ES-I3 (cell line): ENCODE results near the gene DPF3.

Source experiments
- H3K36me3 ChIP-seq: 2 replicates; pipeline ENCODE4 v1.6.1; 2013; ENCODE audit warnings: mild to moderate bottlenecking, low read length, control low read depth, moderate library complexity; ENCODE audit not compliant: insufficient read depth
- H3K4me1 ChIP-seq: 2 replicates; pipeline ENCODE4 v1.6.1; 2013; ENCODE audit warnings: mild to moderate bottlenecking, control low read depth, low read length; ENCODE audit not compliant: insufficient read depth
- H3K9ac ChIP-seq: 2 replicates; pipeline ENCODE4 v1.6.1; 2013; ENCODE audit warnings: low read depth, mild to moderate bottlenecking, low read length, moderate library complexity
- H3K9me3 ChIP-seq: 2 replicates; pipeline ENCODE4 v1.6.1; 2013; ENCODE audit warnings: mild to moderate bottlenecking, low read length, moderate library complexity; ENCODE audit not compliant: control insufficient read depth, insufficient read depth

The DPF3 gene

GRCh38 chr14:72800848-72801370, 93.0 kb downstream of the DPF3 start:
- Histone ChIP-seq H3K4me1 (peaks cover 24% of the 10 kb centered on the region), H3K9ac (no peak overlapping the region), H3K36me3 (no peaks in the 10 kb centered on the region), H3K9me3 (no peaks in the 10 kb centered on the region)

- H3K9ac ChIP-seq = no peak overlapping the region
- peaks cover 24% of the 10 kb centered on the region for H3K4me1 ChIP-seq
- no peaks in the 10 kb centered on the region for H3K36me3 ChIP-seq
- no peaks in the 10 kb centered on the region for H3K9me3 ChIP-seq
These were observed 93.6 kb downstream of the DPF3 start for GRCh38 chr14:72800296-72800695.

DNA sequence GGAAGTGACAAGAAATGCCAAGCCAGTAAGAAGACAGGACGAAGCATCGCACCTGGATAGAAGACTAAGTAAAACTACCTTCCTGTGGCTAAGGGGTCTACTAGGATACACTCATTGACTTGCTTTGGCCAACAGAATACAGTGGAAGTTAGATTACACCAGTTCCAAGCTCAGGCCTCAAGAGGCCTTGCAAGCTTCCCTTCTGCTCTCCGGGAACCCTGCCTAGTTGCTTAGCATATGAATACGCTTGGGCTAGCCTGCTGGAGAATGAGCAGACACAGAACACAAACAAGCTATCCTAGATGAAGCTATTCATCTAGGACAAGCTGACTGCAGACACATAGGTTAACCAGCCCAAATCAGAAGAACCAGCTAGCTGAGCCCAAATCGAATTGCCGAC, 97.0 kb downstream of the DPF3 start:
- H3K36me3 ChIP-seq = no peaks in the 10 kb centered on the region
- H3K4me1 ChIP-seq = peaks cover 14% of the 10 kb centered on the region
- no peaks in the 10 kb centered on the region for H3K9me3 ChIP-seq

DNA sequence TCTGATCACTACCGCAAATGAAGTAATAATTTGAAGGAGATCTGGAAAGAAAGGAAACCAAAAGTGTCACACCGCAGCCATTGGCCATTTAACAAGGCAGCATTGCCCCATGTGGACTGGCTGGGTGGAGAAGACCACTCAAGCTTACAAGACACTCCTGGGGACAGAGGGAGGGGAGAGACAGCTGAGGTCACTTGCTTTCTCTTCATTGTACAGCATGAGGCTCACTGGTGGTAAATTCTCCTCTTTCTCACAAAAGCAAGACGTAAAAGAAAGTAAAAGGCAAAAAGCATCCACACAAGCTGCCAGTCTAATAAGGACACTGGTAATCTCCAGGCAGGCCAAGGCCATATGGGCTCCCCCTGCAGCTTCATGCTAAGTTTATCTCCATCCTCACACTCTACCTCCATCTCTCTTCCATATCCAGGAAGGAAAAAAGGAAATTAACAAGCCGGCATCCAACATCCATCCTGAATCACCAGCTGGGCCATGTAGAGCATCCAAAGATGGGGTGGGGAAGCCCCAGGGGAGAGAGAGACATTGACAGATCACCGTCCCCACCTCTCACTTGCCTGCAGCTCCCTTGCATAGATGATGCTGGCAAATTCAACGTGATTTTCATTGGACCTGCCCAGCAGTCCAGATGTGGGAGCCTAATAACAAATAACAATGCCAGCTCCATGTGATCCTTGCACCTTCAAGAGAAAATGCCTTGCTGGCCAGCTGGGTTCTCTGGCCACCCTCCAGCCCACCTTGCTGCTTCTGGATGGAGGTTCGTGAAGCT, 100.6 kb downstream of the DPF3 start:
- H3K9ac ChIP-seq = no peak overlapping the region
- H3K9me3 ChIP-seq = no peaks in the 10 kb centered on the region
- H3K36me3 ChIP-seq = no peaks in the 10 kb centered on the region
- peaks cover 18% of the 10 kb centered on the region for H3K4me1 ChIP-seq

More for the DNA sequence above, 97.0 kb downstream of the DPF3 start:
- no peak overlapping the region for H3K9ac ChIP-seq

DNA sequence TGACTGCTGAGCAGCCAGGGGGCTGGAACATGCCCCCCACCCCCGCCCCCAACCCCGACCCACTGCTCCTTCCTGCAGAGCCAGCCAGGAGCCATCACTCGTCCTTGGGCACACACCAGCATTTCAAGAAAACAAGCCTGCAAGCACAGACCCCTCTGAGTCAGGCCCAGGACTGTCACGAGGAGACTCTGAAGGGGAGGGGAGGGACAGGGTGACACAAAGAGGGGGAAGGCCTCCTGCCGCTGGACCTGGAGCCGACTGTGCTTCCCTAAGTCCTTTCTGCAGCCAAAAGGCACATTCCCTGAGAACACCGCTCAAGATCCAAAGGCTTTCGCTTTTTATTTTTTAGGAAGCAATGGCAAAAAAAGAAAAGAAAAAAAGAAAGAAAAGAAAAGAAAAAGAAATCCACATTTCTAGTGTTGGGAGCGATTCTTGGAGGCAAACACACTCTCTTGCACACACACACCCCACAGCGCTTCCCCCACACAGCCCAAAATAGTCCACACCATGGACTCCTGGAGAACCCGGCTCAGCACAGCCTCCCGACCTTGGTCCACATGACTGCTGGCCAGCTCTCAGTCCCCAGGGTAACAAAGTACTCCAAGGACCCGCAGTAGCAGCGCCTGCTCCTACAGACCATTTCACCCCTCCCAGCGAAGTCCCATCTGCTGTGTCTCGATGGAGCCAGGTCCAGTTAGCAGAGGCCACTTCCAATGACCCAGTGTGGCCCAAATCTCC, 101.7 kb downstream of the DPF3 start:
- H3K4me1 ChIP-seq = peaks cover 13% of the 10 kb centered on the region
- no peak overlapping the region for H3K9ac ChIP-seq

GRCh38 chr14:72790887-72791566, 102.9 kb downstream of the DPF3 start:
- Histone ChIP-seq H3K4me1 (peaks cover 4% of the 10 kb centered on the region; the same call in 1 of the 2 replicates), H3K9me3 (no peaks in the 10 kb centered on the region), H3K9ac (no peak overlapping the region), H3K36me3 (no peaks in the 10 kb centered on the region)

More for the DNA sequence above, 101.7 kb downstream of the DPF3 start:
- Histone ChIP-seq H3K9me3 (no peaks in the 10 kb centered on the region), H3K36me3 (no peaks in the 10 kb centered on the region)

GRCh38 chr14:72788972-72789728, 104.8 kb downstream of the DPF3 start:
- Histone ChIP-seq H3K36me3 (no peaks in the 10 kb centered on the region), H3K9ac (no peak overlapping the region)

GRCh38 chr14:72788255-72788654, 105.6 kb downstream of the DPF3 start:
- peaks cover 4% of the 10 kb centered on the region; the same call in 1 of the 2 replicates for H3K4me1 ChIP-seq
- no peaks in the 10 kb centered on the region for H3K36me3 ChIP-seq
- no peak overlapping the region for H3K9ac ChIP-seq
- H3K9me3 ChIP-seq = no peaks in the 10 kb centered on the region

More at GRCh38 chr14:72788972-72789728, 104.8 kb downstream of the DPF3 start:
- Histone ChIP-seq H3K4me1 (peaks cover 4% of the 10 kb centered on the region; the same call in 1 of the 2 replicates), H3K9me3 (no peaks in the 10 kb centered on the region)

- Histone ChIP-seq H3K9ac (no peak overlapping the region), H3K36me3 (no peaks in the 10 kb centered on the region), H3K9me3 (no peaks in the 10 kb centered on the region), H3K4me1 (peaks cover 4% of the 10 kb centered on the region; the same call in 1 of the 2 replicates)
These were observed 106.1 kb downstream of the DPF3 start for GRCh38 chr14:72787841-72788240.

DNA sequence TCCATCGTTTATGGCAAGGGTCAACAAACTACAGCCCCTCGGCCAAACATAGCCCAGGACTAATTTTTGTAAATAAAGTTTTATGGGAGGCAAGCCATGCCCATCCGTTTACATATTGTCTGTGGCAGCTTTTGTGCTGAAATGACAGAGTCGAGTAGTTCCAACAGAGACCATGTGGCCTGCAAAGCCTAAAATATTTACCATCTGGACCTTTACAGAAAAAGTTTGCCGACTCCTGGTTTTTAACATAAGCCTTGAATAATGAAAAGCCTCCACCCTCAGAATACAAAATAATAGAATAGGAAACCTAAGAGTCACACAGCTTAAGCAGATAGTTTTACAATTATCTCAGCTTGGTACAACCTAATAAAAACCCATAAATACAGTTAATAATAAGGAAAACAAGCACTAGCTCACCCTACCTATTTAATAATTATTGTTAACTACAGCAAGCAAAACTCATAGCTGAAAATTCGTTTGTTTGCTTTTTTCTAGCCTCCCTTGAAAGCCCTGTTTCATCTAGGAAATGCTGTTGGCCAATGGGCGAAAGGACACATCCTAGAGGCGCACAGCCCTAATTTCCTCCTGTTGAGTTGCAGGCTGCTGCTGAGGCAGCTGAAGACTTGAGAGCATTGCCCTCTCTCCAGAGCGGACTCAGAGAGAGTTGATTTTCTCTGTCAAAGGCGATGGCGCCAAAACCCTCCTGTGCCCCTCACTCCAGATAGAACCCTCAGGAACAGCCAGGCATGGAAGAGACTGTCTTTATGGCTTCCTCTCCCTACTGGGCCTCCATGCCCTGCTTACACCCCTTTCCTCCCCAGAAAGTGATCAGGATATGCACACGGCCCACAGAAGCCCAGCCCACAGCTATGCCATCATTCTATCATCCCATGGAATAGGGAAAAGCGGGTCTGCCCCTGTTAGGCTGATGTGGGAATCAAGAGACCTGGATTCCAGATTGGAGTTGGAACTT, 107.2 kb downstream of the DPF3 start:
- H3K9me3 ChIP-seq = no peaks in the 10 kb centered on the region
- no peak overlapping the region for H3K9ac ChIP-seq
- peaks cover 5% of the 10 kb centered on the region; the same call in 1 of the 2 replicates for H3K4me1 ChIP-seq
- no peaks in the 10 kb centered on the region for H3K36me3 ChIP-seq

DNA sequence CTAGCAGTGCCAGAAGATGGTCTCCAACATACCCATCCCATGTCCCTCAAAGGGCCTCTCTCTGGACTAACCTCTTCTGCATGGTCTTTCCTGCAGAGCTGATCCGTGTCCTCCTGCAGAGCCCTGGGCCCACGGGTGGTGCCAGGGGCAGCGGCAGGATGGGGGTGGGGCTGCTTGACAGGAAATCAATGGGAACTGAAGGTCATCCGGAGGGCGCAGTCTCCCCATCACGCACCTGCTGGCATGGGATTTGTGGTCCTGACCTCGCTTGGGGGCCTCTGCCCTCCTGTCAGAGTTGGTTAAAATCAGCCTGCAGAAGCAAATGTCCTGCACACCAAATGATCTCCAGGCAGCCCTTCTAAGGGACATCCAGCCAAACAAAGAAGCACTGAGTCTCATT, 110.2 kb downstream of the DPF3 start:
- no peaks in the 10 kb centered on the region for H3K9me3 ChIP-seq
- H3K36me3 ChIP-seq = no peaks in the 10 kb centered on the region
- 0 out of 2 replicates have a peak, but pooled peaks cover 4% of the 10 kb centered on the region for H3K4me1 ChIP-seq
- no peak overlapping the region for H3K9ac ChIP-seq

DNA sequence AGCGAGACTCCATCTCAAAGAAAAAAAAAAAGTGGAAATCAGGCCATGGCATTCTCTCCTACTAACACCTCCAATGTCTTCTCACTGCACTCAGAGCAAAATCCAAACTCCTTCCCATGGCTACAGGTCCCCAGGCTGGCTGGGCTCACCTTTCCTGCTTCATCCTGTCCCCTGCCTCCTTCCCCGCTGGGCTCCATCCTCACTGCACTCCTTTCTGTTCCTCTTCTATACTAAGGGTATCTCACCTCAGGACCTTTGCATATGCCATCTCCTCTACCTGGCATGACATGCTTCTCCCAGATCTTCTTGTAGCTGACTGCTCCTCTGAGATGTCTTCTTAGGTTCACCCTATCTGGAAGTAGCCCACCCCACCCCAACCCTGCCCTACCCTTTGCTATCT, 111.1 kb downstream of the DPF3 start:
- Histone ChIP-seq H3K36me3 (no peaks in the 10 kb centered on the region), H3K9ac (no peak overlapping the region), H3K4me1 (0 out of 2 replicates have a peak, but pooled peaks cover 4% of the 10 kb centered on the region), H3K9me3 (peaks cover under 1% of the 10 kb centered on the region; the same call in 1 of the 2 replicates)
